Activated CD4-positive, alpha-beta T cell treated with anti-CD3 and anti-CD28 coated beads, Interleukin-10, Interleukin-2, amounts not matched to agents 100 ng/mL and 50 ng/mL, durations not matched to agents 16 hours and 8 hours (primary cell): Measurements from ENCODE around the gene GNG13.
"Not testable (repeated sequence)": the region's sequence is repeated elsewhere in the genome, so short reads cannot be mapped to it uniquely, and the experiment has no call there.

Source experiments
- DNase-seq: peaks from one replicate; pipeline ENCODE4 v3.0.0-alpha.2; 2020

The GNG13 gene

GRCh38 chr16:760065-760464 lies 40.5 kb downstream of the GNG13 start:
- no peak for DNase-seq

- no peak for DNase-seq
These were observed 41.2 kb downstream of the GNG13 start for GRCh38 chr16:759110-759910.

- DNase-seq, result no peak
These were observed 44.1 kb downstream of the GNG13 start for GRCh38 chr16:756428-756827.

DNA sequence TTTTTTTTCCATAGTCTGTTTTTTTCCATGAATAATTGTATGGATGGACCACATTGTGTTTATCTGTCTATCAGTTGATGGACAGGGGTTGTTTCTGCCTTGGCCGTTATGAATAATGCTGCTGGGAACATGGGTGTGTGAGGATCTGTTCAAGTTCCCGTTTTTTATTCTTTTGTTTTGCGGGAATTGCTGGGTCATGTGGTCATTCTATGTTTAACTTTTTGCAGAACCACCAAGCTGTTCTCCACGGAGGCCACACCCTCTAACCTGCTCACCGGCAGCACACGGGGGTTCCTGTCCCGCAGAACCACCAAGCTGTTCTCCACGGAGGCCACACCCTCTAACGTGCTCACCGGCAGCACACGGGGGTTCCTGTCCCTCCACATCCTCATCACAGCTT lies 45.9 kb downstream of the GNG13 start:
- no peak for DNase-seq

DNA sequence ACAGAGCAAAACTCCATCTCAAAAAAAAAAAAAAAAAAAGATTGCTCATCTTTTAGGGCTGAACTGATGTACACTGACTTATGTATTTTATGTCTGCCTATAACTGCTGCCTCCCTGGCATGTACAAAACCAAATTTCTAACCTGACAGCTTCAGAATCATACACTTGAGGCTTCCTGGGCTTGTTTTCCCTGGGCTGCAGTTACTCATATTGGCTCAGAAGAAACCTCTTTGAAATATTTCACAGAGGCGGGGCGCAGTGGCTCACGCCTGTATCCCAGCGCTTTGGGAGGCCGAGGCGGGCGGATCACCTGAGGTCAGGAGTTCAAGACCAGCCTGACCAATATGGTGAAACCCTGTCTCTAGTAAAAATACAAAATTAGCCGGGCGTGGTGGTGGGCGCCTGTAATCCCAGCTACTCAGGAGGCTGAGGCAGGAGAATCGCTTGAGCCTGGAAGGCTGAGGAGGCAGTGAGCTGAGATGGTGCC lies 46.4 kb downstream of the GNG13 start:
- not testable (repeated sequence) for DNase-seq

GRCh38 chr16:752007-752312 lies 48.6 kb downstream of the GNG13 start:
- DNase-seq, result no peak

- DNase-seq, result no peak
These were observed 49.2 kb downstream of the GNG13 start for GRCh38 chr16:751152-752006.

DNA sequence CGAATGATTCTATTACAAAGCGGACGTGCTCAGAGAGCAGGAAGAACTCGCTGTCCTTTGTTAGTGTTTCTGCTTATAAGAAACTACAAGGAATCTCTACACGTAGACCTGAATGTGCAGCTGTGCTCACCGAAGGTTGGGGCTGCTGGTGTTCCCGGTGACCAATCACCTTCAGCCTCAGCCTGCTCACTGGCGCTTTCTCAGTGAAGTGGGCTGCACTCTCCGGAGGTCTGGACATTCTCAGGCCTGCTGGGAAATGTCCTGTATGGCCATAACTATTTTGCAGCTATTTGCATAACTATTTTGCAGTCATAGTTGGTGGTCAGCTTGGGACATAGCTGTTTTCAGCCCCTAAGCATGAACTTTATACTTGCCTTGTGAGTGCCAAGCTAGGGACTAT lies 50.0 kb downstream of the GNG13 start:
- DNase-seq, result no peak

DNA sequence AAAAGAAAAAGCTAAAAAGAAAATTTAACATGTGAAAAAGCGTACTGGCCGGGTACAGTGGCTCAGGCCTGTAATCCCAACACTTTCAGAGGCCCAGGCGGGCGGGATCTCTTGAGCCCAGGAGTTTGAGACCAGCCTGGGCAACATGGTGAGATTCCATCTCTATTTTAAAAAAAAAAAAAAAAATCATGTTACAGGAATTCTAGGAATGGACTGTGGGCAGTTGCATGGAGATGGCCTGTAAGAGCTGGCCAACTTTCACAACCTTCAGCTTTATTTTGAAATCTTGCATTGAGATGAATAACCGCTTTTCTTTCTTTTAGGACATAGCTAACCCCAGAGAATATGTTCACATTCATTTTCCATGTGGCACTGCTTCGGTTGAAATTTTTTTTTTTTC lies 51.5 kb downstream of the GNG13 start:
- no peak for DNase-seq
